B cell (primary cell): Measurements from ENCODE around the gene CGB8. TPM values are rescaled to one million over a fixed set of nuclear protein-coding genes. Genes with fewer than 3 reads are reported as not detected.

ENCODE experiments used
- ATAC-seq: fragments of 200-7000 bp; cut with Tn5 transposase; one replicate; pipeline ENCODE4 v1.10.0; 2021; ENCODE audit warnings: low read depth, mild to moderate bottlenecking, moderate number of reproducible peaks, moderate library complexity
- CTCF ChIA-PET: fragments of 350-600 bp; sonication (Branson Sonifier 250); formaldehyde crosslinking; loops from one replicate; lab custom pipeline; 2021; ENCODE audit warnings: antibody characterized with exemption, inconsistent platforms; lab: Charles Lee
- POLR2A ChIA-PET: fragments of 350-600 bp; sonication (Branson Sonifier 250); formaldehyde crosslinking; loops from one replicate; lab custom pipeline; 2021; ENCODE audit warnings: antibody characterized with exemption; lab: Charles Lee
- DNase-seq: peaks from one replicate; pipeline ENCODE4 v3.0.0; 2013
- H2AFZ ChIP-seq: 2 replicates; pipeline ENCODE4 v1.6.1; 2012; ENCODE audit warnings: mild to moderate bottlenecking, low read depth, low read length; ENCODE audit not compliant: insufficient read depth, poor library complexity, severe bottlenecking
- H3K27ac ChIP-seq, 2 donors: 1 replicate in 1 of 2; 2 replicates in 1 of 2; pipeline ENCODE4 v1.5.1; 2012 to 2013; ENCODE audit warnings: low read length in 2 of 2, mild to moderate bottlenecking in 2 of 2, moderate library complexity in 1 of 2
- H3K27me3 ChIP-seq, 4 experiments: fragments of 200-600 bp in 1 of 4; sonication (generic) in 1 of 4; replicated peaks in 1 of 4; 1 replicate in 2 of 4; 2 replicates in 2 of 4; pipeline versions ENCODE4 v1.6.1 to v1.7.0; 2013 to 2016; ENCODE audit warnings: low read length in 3 of 4, mild to moderate bottlenecking in 2 of 4, mixed read lengths in 1 of 4, moderate library complexity in 1 of 4; ENCODE audit not compliant: insufficient read depth in 4 of 4, control insufficient read depth in 3 of 4; ENCODE audit errors: control extremely low read depth in 1 of 4
- H3K36me3 ChIP-seq, 2 experiments: replicated peaks in 1 of 2; 1 replicate in 1 of 2; 2 replicates in 1 of 2; pipeline versions ENCODE4 v1.6.1 to v1.7.1; 2013; ENCODE audit warnings: low read length in 1 of 2; ENCODE audit not compliant: insufficient read depth in 2 of 2, control insufficient read depth in 1 of 2; ENCODE audit errors: control extremely low read depth in 1 of 2, extremely low read depth in 1 of 2
- H3K4me1 ChIP-seq, 2 donors: fragments of 200-600 bp in 1 of 2; sonication (generic) in 1 of 2; 1 replicate in 1 of 2; 2 replicates in 1 of 2; pipeline versions ENCODE4 v1.5.1 to v1.6.1; 2013 to 2017; ENCODE audit warnings: low read length in 2 of 2; ENCODE audit not compliant: control insufficient read depth in 2 of 2, insufficient read depth in 2 of 2
- H3K4me2 ChIP-seq: replicated peaks from 2 replicates; pipeline ENCODE3; 2012; ENCODE audit warnings: mild to moderate bottlenecking, low read depth, low read length; ENCODE audit not compliant: poor library complexity, severe bottlenecking
- H3K4me3 ChIP-seq, 5 experiments: fragments of 200-600 bp in 1 of 5; sonication (generic) in 1 of 5; 1 replicate in 3 of 5; 2 replicates in 2 of 5; pipeline versions ENCODE4 v1.5.1 to v1.7.0; 2011 to 2016; ENCODE audit warnings: low read length in 4 of 5, mild to moderate bottlenecking in 4 of 5, low read depth in 2 of 5, control low read depth in 1 of 5, moderate library complexity in 1 of 5; ENCODE audit not compliant: insufficient read depth in 1 of 5; ENCODE audit errors: control extremely low read depth in 1 of 5, extremely low read depth in 1 of 5
- H3K79me2 ChIP-seq: fragments of 200-600 bp; sonication (generic); one replicate; pipeline ENCODE4 v1.6.0; 2016; ENCODE audit warnings: low read length; ENCODE audit not compliant: control insufficient read depth, insufficient read depth
- H3K9ac ChIP-seq: fragments of 200-600 bp; sonication (generic); 2 replicates; pipeline ENCODE4 v1.6.1; 2017; ENCODE audit warnings: mild to moderate bottlenecking, low read length, moderate library complexity
- H3K9me3 ChIP-seq, 3 donors: one replicate each; pipeline versions ENCODE4 v1.6.1 to v1.7.1; 2013; ENCODE audit warnings: low read length in 2 of 3; ENCODE audit not compliant: control insufficient read depth in 2 of 3, insufficient read depth in 1 of 3; ENCODE audit errors: control extremely low read depth in 1 of 3
- H4K20me1 ChIP-seq: 2 replicates; pipeline ENCODE4 v1.6.0; 2012; ENCODE audit warnings: mild to moderate bottlenecking, low read length; ENCODE audit not compliant: insufficient read depth, control insufficient read depth, poor library complexity, severe bottlenecking
- H3K27ac Mint-ChIP-seq: one replicate; pipeline ENCODE4 v1.8.0; 2021; ENCODE audit warnings: mixed read lengths
- H3K27me3 Mint-ChIP-seq: one replicate; pipeline ENCODE4 v1.8.0; 2021; ENCODE audit warnings: mixed read lengths
- H3K4me1 Mint-ChIP-seq: one replicate; pipeline ENCODE4 v1.8.0; 2021; ENCODE audit warnings: mixed read lengths
- H3K4me3 Mint-ChIP-seq: one replicate; pipeline ENCODE4 v1.8.0; 2021; ENCODE audit warnings: mixed read lengths
- H3K9me3 Mint-ChIP-seq: one replicate; pipeline ENCODE4 v1.8.0; 2022; ENCODE audit warnings: mixed read lengths; ENCODE audit not compliant: insufficient read depth
- CTCF ChIP-seq: fragments of 200-600 bp; IDR thresholded peaks from one replicate; pipeline ENCODE4 v1.8.0; 2022; ENCODE audit warnings: antibody characterized with exemption, mild to moderate bottlenecking
- EZH2 ChIP-seq: IDR thresholded peaks from 2 replicates; pipeline ENCODE4 v1.6.1; 2012; ENCODE audit warnings: borderline replicate concordance, low read depth, mild to moderate bottlenecking, moderate library complexity, low read length; ENCODE audit not compliant: insufficient read depth, poor library complexity, severe bottlenecking
- WGBS: methylation state at CpG from one replicate; pipeline ENCODE4 v1.1.5; 2013; ENCODE audit warnings: missing lambda C conversion rate; ENCODE audit not compliant: insufficient coverage; 5-methylcytosine and 5-hydroxymethylcytosine counted together
- intact Hi-C: fragments of 100-400 bp; cut with micrococcal nuclease; formaldehyde crosslinking; loops from one replicate; pipeline ENCODE4 v1.10.0; 2022
- polyA plus RNA-seq: library from polyadenylated mRNA; depleted of rRNA; stranded (reverse); fragments of >200 nt; gene quantifications from 2 replicates; pipeline ENCODE4 v1.2.3, GENCODE V29; 2012
- total RNA-seq, 2 donors: library from RNA; stranded (reverse); fragments of 120-200 nt in 1 of 2; gene quantifications; 1 replicate in 1 of 2; 2 replicates in 1 of 2; pipeline versions ENCODE4 v1.2.3 to v1.2.4, GENCODE V29; 2013 to 2022

The CGB8 gene
- total and polyA plus RNA-seq, 2 donors (not counting 1 experiment from before 2014, with no cell fraction given): not detected

GRCh38 chr19:49073514-49074378 is 24.8 kb upstream of the CGB8 start:
- H3K9ac ChIP-seq: no peak overlapping the region
- no peak overlapping the region for H2AFZ ChIP-seq
- DNase-seq: no peak

More at GRCh38 chr19:49073514-49074378, 24.8 kb upstream of the CGB8 start:
- no peaks in the 10 kb centered on the region for H4K20me1 ChIP-seq
- peak overlapping the region; percentile 47 for H3K4me3 Mint-ChIP-seq
- H3K27ac Mint-ChIP-seq: no peak overlapping the region
- peaks cover 53% of the 10 kb centered on the region for H3K27me3 Mint-ChIP-seq
- intact Hi-C loops: loop anchor here (2.0 kb wide), 1 partner anchor 125 kb away; no protein-coding TSS in a partner anchor
- H3K36me3 ChIP-seq: no peaks in the 10 kb centered on the region
- H3K4me1 ChIP-seq: peaks cover 7 to 16% of the 10 kb centered on the region in 2 donors
- H3K9me3 ChIP-seq: peaks cover 0 to 20% (median 0%) of the 10 kb centered on the region in 3 donors
- H3K79me2 ChIP-seq: no peaks in the 10 kb centered on the region
- no peak overlapping the region for H3K27ac ChIP-seq
- 77% methylated on average over 18 of the region's 23 CpGs for WGBS
- H3K27me3 ChIP-seq: peaks cover 0 to 57% (median 23%) of the 10 kb centered on the region in 4 experiments
- no peak overlapping the region for H3K4me2 ChIP-seq
- ChIA-PET POLR2A (interaction anchor here (0.7 kb wide), 1 partner anchor 9 kb away, joined by 6 read pairs; no protein-coding TSS in a partner anchor), CTCF (interaction anchor here (0.7 to 2.3 kb wide), 7 partner anchors 54 to 762 kb away, joined by 3 to 11 read pairs (median 4); partner anchors contain the start of genes GYS1 and RUVBL2)
- ATAC-seq: no peak
- H3K4me1 Mint-ChIP-seq: peaks cover 11% of the 10 kb centered on the region
- no peak overlapping the region for H3K4me3 ChIP-seq
- TF ChIP-seq EZH2 (no peak), CTCF (no peak)
- H3K9me3 Mint-ChIP-seq: peaks cover 1% of the 10 kb centered on the region
